ENCODE data around the gene AFG1L.

Gene AFG1L

GRCh38 chr6:108557494-108558371, 262.9 kb downstream of the AFG1L start:
- H3K4me3 ChIP-seq (ENCODE audit: low read depth, low read length) = peak overlapping the region; percentile 68
- no peak for TF ChIP-seq CTCF (IDR thresholded peaks at IDR 0.05; ENCODE audit: low read depth, low read length)

- peak overlapping the region; percentile 95 for H3K4me3 ChIP-seq (ENCODE audit: low read depth, low read length)
- no peak for TF ChIP-seq CTCF (IDR thresholded peaks at IDR 0.05; ENCODE audit: low read depth, low read length)
These were observed 263.7 kb downstream of the AFG1L start for GRCh38 chr6:108558372-108559096.

- peak overlapping the region; percentile 95 for H3K4me3 ChIP-seq (ENCODE audit: low read depth, low read length)
- no peak for TF ChIP-seq CTCF (IDR thresholded peaks at IDR 0.05; ENCODE audit: low read depth, low read length)
These were observed 264.4 kb downstream of the AFG1L start for GRCh38 chr6:108559097-108559883.

GRCh38 chr6:108559884-108560462, 265.1 kb downstream of the AFG1L start:
- H3K4me3 ChIP-seq (ENCODE audit: low read depth, low read length) = peak overlapping the region; percentile 95
- TF ChIP-seq CTCF (IDR thresholded peaks at IDR 0.05; ENCODE audit: low read depth, low read length) = no peak

GRCh38 chr6:108560463-108561308, 265.8 kb downstream of the AFG1L start, which contains the start of gene FOXO3:
TSS of gene FOXO3 (plus strand) at chr6:108560917. CDS start at chr6:108561209, 292 bp downstream.
- no peak for TF ChIP-seq CTCF (IDR thresholded peaks at IDR 0.05; ENCODE audit: low read depth, low read length)
- H3K4me3 ChIP-seq (ENCODE audit: low read depth, low read length) = peak within 1 kb of the TSS; percentile 95

GRCh38 chr6:108561309-108561647, 266.4 kb downstream of the AFG1L start:
- peak overlapping the region; percentile 95 for H3K4me3 ChIP-seq (ENCODE audit: low read depth, low read length)

Measured in WI38 (cell line).